Fibroblast of pulmonary artery (primary cell): ENCODE measurements around the gene KCTD13.
"Not testable (repeated sequence)": the region's sequence is repeated elsewhere in the genome, so short reads cannot be mapped to it uniquely, and the experiment has no call there.

Experiments used
- DNase-seq: peaks from one replicate; pipeline ENCODE4 v3.0.0-alpha.2; 2010; ENCODE audit warnings: low read depth
- H3K4me3 ChIP-seq: replicated peaks from 2 replicates; pipeline ENCODE4 v1.5.1; 2011; ENCODE audit warnings: low read depth, mild to moderate bottlenecking, control low read depth, low read length, moderate library complexity
- TF ChIP-seq, protein P1 (sequence below): IDR thresholded peaks from 2 replicates; pipeline ENCODE4 v1.5.1; 2011; ENCODE audit warnings: mild to moderate bottlenecking, control low read depth, low read length, inconsistent platforms; ENCODE audit errors: missing control alignments

KCTD13 gene

DNA sequence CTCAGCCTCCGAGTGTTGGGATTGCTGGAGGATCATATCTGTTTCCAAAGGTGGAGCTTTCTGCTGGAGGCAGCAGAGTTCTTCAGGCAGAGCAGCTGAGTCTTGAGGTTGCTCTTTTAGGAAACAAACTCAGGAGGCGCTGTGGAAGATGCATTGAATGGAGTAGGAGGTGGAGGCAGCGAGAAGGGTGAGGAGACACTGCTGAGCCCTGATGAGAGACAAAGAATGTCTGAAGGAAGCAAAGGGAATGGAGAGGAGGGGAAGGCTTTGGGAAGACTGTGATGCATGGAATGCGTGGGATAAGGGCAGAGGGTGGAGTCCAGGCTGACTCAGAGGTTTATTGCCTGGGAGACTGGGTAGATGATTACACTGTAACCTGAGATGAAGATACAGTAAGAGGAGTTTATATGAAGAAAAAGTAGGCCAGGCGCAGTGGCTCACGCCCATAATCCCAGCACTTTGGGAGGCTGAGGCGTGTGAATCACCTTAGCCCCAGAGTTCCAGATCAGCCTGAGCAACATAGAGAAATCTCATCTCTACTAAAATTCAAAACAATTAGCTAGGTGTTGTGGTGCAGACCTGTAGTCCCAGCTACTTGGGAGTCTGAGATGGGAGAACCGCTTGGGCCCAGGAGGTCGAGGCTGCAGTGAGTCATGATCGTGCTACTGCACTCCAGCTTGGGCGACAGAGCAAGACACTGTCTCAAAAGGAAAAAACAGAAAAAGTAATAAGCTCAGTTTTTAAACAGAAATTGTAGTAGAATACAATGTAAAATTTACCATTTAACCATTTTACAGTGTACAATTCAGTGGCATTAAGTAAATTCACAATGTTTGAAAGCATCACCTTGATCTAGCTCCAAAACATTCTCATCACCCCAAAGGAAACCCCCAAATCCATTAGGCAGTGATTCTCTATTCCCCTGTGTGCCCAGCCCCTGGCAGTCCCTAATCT lies 18.1 kb upstream of the KCTD13 start:
- H3K4me3 ChIP-seq = no peak overlapping the region
- DNase-seq = peak; percentile 98
- TF ChIP-seq, protein P1, sequence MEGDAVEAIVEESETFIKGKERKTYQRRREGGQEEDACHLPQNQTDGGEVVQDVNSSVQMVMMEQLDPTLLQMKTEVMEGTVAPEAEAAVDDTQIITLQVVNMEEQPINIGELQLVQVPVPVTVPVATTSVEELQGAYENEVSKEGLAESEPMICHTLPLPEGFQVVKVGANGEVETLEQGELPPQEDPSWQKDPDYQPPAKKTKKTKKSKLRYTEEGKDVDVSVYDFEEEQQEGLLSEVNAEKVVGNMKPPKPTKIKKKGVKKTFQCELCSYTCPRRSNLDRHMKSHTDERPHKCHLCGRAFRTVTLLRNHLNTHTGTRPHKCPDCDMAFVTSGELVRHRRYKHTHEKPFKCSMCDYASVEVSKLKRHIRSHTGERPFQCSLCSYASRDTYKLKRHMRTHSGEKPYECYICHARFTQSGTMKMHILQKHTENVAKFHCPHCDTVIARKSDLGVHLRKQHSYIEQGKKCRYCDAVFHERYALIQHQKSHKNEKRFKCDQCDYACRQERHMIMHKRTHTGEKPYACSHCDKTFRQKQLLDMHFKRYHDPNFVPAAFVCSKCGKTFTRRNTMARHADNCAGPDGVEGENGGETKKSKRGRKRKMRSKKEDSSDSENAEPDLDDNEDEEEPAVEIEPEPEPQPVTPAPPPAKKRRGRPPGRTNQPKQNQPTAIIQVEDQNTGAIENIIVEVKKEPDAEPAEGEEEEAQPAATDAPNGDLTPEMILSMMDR = peak; percentile 52

DNA sequence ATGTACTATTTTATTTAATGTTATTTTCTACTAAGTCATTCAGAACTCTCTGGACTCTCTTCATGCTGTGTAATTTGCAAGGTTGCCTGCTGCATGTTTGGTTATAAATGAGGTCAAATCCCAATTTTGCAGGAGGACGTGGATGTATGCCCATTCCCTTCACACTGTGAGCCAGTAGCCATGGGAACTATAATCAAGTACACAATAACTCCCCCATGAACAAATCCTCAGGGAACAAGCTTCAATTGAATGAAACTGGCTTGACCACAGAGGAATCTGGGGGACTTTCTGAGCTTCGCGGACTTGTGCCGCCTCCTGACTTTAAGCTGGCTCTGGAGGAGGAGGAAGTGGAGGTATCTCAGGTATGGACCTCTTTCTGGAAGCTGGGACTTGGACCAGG lies 14.6 kb upstream of the KCTD13 start:
- peak; percentile 60 for DNase-seq
- no peak overlapping the region for H3K4me3 ChIP-seq
- TF ChIP-seq, protein P1 = no peak

DNA sequence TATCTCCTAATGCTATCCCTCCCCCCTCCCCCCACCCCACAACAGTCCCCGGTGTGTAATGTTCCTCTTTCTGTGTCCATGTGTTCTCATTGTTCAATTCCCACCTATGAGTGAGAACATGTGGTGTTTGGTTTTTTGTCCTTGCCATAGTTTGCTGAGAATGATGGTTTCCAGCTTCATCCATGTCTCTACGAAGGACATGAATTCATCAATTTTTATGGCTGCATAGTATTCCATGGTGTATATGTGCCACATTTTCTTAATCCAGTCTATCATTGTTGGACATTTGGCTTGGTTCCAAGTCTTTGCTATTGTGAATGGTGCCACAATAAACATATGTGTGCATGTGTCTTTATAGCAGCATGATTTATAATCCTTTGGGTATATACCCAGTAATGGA lies 5.7 kb upstream of the KCTD13 start:
- not testable (repeated sequence) for H3K4me3 ChIP-seq, DNase-seq

DNA sequence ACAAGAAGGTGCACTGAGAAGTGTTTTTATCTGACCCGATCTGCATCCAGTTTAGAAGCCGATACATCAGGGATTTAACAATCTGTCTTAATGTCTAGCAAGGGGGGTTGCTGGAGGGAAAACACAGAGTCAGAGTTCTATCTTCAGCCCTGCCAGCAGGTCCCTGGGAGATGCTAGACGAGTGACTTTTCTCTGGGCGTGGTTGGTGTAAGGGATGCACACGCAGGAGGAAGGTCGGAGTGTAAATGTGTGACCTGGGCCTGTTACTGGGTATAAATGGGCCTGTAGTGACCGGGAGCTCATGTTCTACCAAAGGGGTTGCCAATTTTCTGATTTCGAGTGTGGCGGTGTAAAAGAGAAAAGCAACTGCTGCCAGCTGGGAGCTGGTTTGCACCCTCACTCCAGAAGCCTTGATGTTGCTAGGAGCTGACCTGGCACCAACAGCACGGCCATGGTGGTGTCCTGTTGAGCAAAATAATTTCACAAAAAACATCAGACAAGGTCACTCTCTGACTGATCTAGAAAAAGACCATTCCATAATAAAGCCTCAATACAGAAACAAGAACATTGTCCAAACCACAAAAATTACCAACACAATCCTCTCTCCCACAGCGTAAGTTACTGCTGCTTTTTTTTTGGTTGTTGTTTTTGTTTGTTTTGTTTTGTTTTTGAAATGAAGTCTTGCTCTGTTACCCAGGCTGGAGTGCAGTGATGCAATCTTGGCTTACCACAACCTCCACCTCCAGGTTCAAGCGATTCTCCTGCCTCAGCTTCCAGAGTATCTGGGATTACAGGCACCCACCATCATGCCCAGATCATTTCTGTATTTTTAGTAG lies 1.3 kb upstream of the KCTD13 start:
- no peak for DNase-seq

DNA sequence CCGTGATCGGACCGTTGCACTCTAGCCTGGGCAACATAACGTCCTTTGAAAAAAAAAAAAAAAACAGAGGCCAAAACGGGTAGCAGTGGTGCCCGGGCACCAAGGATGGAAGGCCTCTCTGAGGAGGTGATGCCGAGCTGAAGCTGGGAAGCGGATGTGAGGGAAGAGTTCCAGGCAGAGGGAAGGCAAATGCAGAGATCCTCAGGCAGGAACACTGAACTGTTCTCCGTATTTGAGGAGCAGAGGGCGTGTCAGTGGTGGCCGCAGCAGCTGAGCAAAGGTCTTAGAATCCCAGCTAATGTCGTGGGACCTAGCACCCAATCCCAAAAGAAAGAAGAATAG lies 656 bp upstream of the KCTD13 start:
- no peak for DNase-seq
- TF ChIP-seq, protein P1 = no peak
- H3K4me3 ChIP-seq = peak overlapping the region; percentile 81

More for the DNA sequence above, 1.3 kb upstream of the KCTD13 start:
- TF ChIP-seq, protein P1 = no peak
- peak overlapping the region; percentile 81 for H3K4me3 ChIP-seq

DNA sequence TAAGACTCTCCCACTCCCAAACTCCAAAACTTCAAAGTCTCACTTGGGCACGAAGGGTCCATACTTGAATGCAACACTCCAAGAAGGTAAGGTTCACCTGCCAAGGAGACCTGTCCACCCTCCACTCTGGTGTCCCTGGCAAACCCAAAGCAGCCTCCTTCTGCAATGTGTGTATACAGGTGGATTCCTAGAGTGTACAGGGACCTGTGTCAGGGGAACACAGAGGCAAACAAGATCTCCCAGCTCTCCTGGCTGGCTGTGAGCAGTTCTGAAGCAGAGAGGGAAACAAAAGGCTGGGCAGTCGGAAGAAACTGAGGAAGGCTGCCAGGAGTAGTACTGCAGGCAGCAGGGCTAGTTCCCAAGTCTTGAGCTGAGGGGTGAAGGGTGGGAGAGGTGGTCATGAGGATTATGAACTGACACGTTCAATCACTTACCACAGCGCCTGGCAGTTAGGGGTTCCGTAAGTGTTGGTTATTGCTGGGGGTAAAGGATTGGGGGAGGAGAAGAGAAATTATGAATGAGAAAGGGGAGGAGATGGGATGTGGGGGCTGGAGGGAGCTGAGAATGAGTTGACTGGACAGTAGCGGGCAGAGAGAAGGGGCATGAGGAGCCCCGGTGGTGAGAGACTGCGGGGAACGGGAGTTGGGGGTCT lies 795 bp downstream of the KCTD13 start:
- TF ChIP-seq, protein P1 = no peak
- no peak for DNase-seq
- peak overlapping the region; percentile 81 for H3K4me3 ChIP-seq
